ENCODE measurements around the gene GPHN.

The GPHN gene

GRCh38 chr14:66507722-66508546, at the start of gene GPHN:
TSS of gene GPHN (plus strand) at chr14:66508147.
- DNase-seq, result peak; percentile 83 to 84

- no peak for DNase-seq
Measured at GRCh38 chr14:66459603-66460002, 48.3 kb upstream of the GPHN start.

- DNase-seq, result no peak
Measured at GRCh38 chr14:66464261-66464660, 43.7 kb upstream of the GPHN start.

GRCh38 chr14:66468778-66469367, 39.1 kb upstream of the GPHN start:
- no peak for DNase-seq

- DNase-seq, result no peak
Measured at GRCh38 chr14:66471584-66471983, 36.4 kb upstream of the GPHN start.

- no peak for DNase-seq
Measured at GRCh38 chr14:66472251-66472650, 35.7 kb upstream of the GPHN start.

- DNase-seq, result no peak
Measured at GRCh38 chr14:66473223-66473622, 34.7 kb upstream of the GPHN start.

GRCh38 chr14:66476964-66477363, 31.0 kb upstream of the GPHN start:
- DNase-seq, result no peak

- no peak for DNase-seq
Measured at GRCh38 chr14:66477567-66477966, 30.4 kb upstream of the GPHN start.

- DNase-seq, result no peak
Measured at GRCh38 chr14:66482873-66483272, 25.1 kb upstream of the GPHN start.

- DNase-seq, result no peak
Measured at GRCh38 chr14:66483322-66483721, 24.6 kb upstream of the GPHN start.

- DNase-seq, result no peak
Measured at GRCh38 chr14:66485029-66485428, 22.9 kb upstream of the GPHN start.

GRCh38 chr14:66485910-66486421, 22.0 kb upstream of the GPHN start, which contains the start of gene CCDC196:
TSS of gene CCDC196 (plus strand) at chr14:66486371. CDS start at chr14:66486503, 132 bp downstream.
- DNase-seq, result no peak

GRCh38 chr14:66487164-66487563, 20.8 kb upstream of the GPHN start:
- DNase-seq, result no peak

GRCh38 chr14:66490143-66491111, 17.5 kb upstream of the GPHN start:
- no peak for DNase-seq

- DNase-seq, result no peak
Measured at GRCh38 chr14:66493750-66494149, 14.2 kb upstream of the GPHN start.

GRCh38 chr14:66495218-66496098, 12.5 kb upstream of the GPHN start:
- peak in 1 of 2 donors; percentile 18 for DNase-seq

GRCh38 chr14:66496188-66496807, 11.6 kb upstream of the GPHN start:
- DNase-seq, result no peak

- DNase-seq, result no peak
Measured at GRCh38 chr14:66496911-66497310, 11.0 kb upstream of the GPHN start.

GRCh38 chr14:66498311-66498710, 9.6 kb upstream of the GPHN start:
- DNase-seq, result no peak

- DNase-seq, result no peak
Measured at GRCh38 chr14:66501592-66501991, 6.4 kb upstream of the GPHN start.
